AG04449 (cell line): ENCODE measurements around the gene NME7.
"Not testable (repeated sequence)": the region's sequence is repeated elsewhere in the genome, so short reads cannot be mapped to it uniquely, and the experiment has no call there.

ENCODE experiments used
- CTCF ChIA-PET: fragments of 350-600 bp; formaldehyde crosslinking; extraction: SDS; loops from one replicate; lab custom pipeline; 2021; ENCODE audit warnings: antibody characterized with exemption; lab: Yijun Ruan, JAX
- POLR2A ChIA-PET: fragments of 400-600, 350-600 bp; formaldehyde crosslinking; extraction: SDS; loops from one replicate; lab custom pipeline; 2020; ENCODE audit warnings: antibody characterized with exemption, inconsistent platforms; lab: Yijun Ruan, JAX
- DNase-seq: peaks from one replicate; pipeline ENCODE4 v3.0.0-alpha.2; 2010; ENCODE audit warnings: low read depth, low spot score
- H3K4me3 ChIP-seq: 2 replicates; pipeline ENCODE4 v1.5.1; 2011; ENCODE audit warnings: low read depth, mild to moderate bottlenecking, control low read depth, low read length
- CTCF ChIP-seq: IDR thresholded peaks from one replicate; pipeline ENCODE4 v1.5.1; 2011; ENCODE audit warnings: mild to moderate bottlenecking, moderate library complexity, low read length, control low read depth, inconsistent platforms; ENCODE audit not compliant: insufficient read depth; ENCODE audit errors: missing control alignments

Gene NME7

GRCh38 chr1:169367686-169368405 is at the start of gene NME7, which contains the start of gene BLZF1:
Gene NME7 (minus strand): TSS chr1:169367797. CDS start chr1:169367710, 87 bp downstream.
Gene BLZF1 (plus strand): TSS chr1:169368195. CDS start chr1:169369523, 1,328 bp downstream.
- peak; percentile 74 for DNase-seq
- peak within 1 kb of the TSS; percentile 87 for H3K4me3 ChIP-seq
- POLR2A ChIA-PET, result interaction anchor here (0.8 kb wide), 1 partner anchor 765 kb away, joined by 4 read pairs; no protein-coding TSS in a partner anchor
- no peak for TF ChIP-seq CTCF
- CTCF ChIA-PET, result interaction anchor here (1.7 kb wide), 1 partner anchor 764 kb away, joined by 10 read pairs; no protein-coding TSS in a partner anchor

GRCh38 chr1:169414952-169415351 is 47.4 kb upstream of the NME7 start:
- TF ChIP-seq CTCF, result no peak

GRCh38 chr1:169408340-169408739 is 40.7 kb upstream of the NME7 start:
- CTCF ChIA-PET, DNase-seq, POLR2A ChIA-PET, H3K4me3 ChIP-seq: not testable (repeated sequence)

More at GRCh38 chr1:169414952-169415351, 47.4 kb upstream of the NME7 start:
- ChIA-PET CTCF (no interaction called here), POLR2A (no interaction called here)
- DNase-seq, result no peak
- H3K4me3 ChIP-seq, result no peak overlapping the region

GRCh38 chr1:169402578-169402977 is 35.0 kb upstream of the NME7 start:
- CTCF ChIA-PET, DNase-seq: not testable (repeated sequence)

GRCh38 chr1:169395955-169396354 is 28.4 kb upstream of the NME7 start:
- CTCF ChIA-PET, result no interaction called here

More at GRCh38 chr1:169402578-169402977, 35.0 kb upstream of the NME7 start:
- H3K4me3 ChIP-seq, POLR2A ChIA-PET: not testable (repeated sequence)

GRCh38 chr1:169392406-169392805 is 24.8 kb upstream of the NME7 start:
- no peak for TF ChIP-seq CTCF
- ChIA-PET POLR2A (interaction anchor here (0.6 kb wide), 1 partner anchor 289 kb away, joined by 5 read pairs; no protein-coding TSS in a partner anchor), CTCF (no interaction called here)
- H3K4me3 ChIP-seq, result no peak overlapping the region
- DNase-seq, result no peak

More at GRCh38 chr1:169395955-169396354, 28.4 kb upstream of the NME7 start:
- DNase-seq, result no peak
- TF ChIP-seq CTCF, result no peak
- H3K4me3 ChIP-seq, result no peak overlapping the region
- POLR2A ChIA-PET, result no interaction called here

- no peak for DNase-seq
- TF ChIP-seq CTCF, result no peak
- POLR2A ChIA-PET, result no interaction called here
- no peak overlapping the region for H3K4me3 ChIP-seq
- CTCF ChIA-PET, result no interaction called here
Observed at GRCh38 chr1:169390303-169390702, 22.7 kb upstream of the NME7 start.
